ENCODE measurements around the gene B9D1. TPM values are rescaled to one million over a fixed set of nuclear protein-coding genes. Genes with fewer than 3 reads are reported as not detected.
A peak's percentile ranks its signal among the peaks of the same experiment; 100 is the strongest.

The B9D1 gene
- total and polyA plus RNA-seq, 4 donors: 23.5 to 47.9 (median 26.0) TPM

DNA sequence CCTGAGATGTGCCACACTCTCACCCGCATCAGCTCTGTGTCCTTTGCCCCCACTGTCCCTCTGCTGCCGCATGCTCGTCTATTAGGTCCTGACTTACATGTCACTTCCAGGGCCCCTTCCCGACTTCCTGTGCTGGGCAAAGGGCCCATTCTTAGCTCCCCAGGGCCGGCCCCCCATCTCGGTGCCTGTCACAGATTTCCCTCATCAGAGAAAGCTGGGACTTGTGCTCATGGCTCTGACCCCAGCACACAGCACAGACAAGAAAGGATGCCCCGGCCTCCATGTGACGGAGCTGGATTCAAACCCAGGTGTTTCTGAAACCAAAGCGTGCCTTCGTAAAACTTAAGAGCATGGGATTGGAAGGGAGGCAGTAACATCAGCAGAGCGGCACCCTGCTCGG, 9.9 kb upstream of the B9D1 start:
- H3K4me3 ChIP-seq: no peak overlapping the region
- no peak for DNase-seq
- TF ChIP-seq, protein P1, sequence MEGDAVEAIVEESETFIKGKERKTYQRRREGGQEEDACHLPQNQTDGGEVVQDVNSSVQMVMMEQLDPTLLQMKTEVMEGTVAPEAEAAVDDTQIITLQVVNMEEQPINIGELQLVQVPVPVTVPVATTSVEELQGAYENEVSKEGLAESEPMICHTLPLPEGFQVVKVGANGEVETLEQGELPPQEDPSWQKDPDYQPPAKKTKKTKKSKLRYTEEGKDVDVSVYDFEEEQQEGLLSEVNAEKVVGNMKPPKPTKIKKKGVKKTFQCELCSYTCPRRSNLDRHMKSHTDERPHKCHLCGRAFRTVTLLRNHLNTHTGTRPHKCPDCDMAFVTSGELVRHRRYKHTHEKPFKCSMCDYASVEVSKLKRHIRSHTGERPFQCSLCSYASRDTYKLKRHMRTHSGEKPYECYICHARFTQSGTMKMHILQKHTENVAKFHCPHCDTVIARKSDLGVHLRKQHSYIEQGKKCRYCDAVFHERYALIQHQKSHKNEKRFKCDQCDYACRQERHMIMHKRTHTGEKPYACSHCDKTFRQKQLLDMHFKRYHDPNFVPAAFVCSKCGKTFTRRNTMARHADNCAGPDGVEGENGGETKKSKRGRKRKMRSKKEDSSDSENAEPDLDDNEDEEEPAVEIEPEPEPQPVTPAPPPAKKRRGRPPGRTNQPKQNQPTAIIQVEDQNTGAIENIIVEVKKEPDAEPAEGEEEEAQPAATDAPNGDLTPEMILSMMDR (IDR thresholded peaks at IDR 0.05; ENCODE audit: control extremely low read depth, extremely low read depth): no peak

DNA sequence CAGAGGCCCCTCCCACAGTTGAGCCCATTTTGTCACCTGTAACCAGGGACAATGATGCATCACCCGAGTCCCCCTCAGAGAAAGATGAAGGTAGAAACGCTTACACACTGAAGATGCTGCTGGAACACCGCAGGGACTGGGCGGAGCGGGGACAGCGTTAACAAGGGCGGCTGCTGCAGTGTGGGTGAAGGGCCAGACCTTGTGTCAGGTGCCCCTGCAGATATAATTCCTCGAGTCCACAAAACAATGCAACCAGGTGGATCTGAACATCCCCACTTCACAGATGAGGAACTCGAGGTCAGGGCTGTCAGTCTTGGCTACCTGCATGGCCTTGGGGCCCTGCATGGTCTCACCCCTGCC, 9.5 kb upstream of the B9D1 start:
- no peak overlapping the region for H3K4me3 ChIP-seq
- H3K9me3 ChIP-seq (ENCODE audit: control insufficient read depth in 4 of 4, insufficient read depth in 3 of 4, low read length in 3 of 4): no peaks in the 10 kb centered on the region
- no peak overlapping the region for H3K9ac ChIP-seq (ENCODE audit: insufficient read depth in 1 of 2, low read length in 2 of 2)
- TF ChIP-seq, protein P1 (IDR thresholded peaks at IDR 0.05; ENCODE audit: control extremely low read depth, extremely low read depth): no peak
- peaks cover 0 to 20% (median 13%) of the 10 kb centered on the region in 5 donors for H3K4me1 ChIP-seq (ENCODE audit: control insufficient read depth in 5 of 5, insufficient read depth in 5 of 5, low read length in 5 of 5)
- no peaks in the 10 kb centered on the region for H3K36me3 ChIP-seq (ENCODE audit: control insufficient read depth in 4 of 4, insufficient read depth in 4 of 4, low read length in 4 of 4)
- 77 to 81% methylated on average over 9 of the region's 9 CpGs for WGBS, 2 donors
- no peak for DNase-seq
- H3K27ac ChIP-seq (ENCODE audit: low read depth in 1 of 2, low read length in 1 of 2): no peak overlapping the region
- no peaks in the 10 kb centered on the region for H3K27me3 ChIP-seq (ENCODE audit: control insufficient read depth in 3 of 3, insufficient read depth in 3 of 3, low read length in 2 of 3)
- no peak for ATAC-seq (ENCODE audit: insufficient read depth, low FRiP score)

More for the DNA sequence above, 9.9 kb upstream of the B9D1 start:
- Histone ChIP-seq H3K9me3 (ENCODE audit: control insufficient read depth in 4 of 4, insufficient read depth in 3 of 4, low read length in 3 of 4) (no peaks in the 10 kb centered on the region), H3K4me1 (ENCODE audit: control insufficient read depth in 5 of 5, insufficient read depth in 5 of 5, low read length in 5 of 5) (peaks cover 0 to 23% (median 17%) of the 10 kb centered on the region in 5 donors), H3K27me3 (ENCODE audit: control insufficient read depth in 3 of 3, insufficient read depth in 3 of 3, low read length in 2 of 3) (no peaks in the 10 kb centered on the region), H3K9ac (ENCODE audit: insufficient read depth in 1 of 2, low read length in 2 of 2) (no peak overlapping the region), H3K36me3 (ENCODE audit: control insufficient read depth in 4 of 4, insufficient read depth in 4 of 4, low read length in 4 of 4) (no peaks in the 10 kb centered on the region), H3K27ac (ENCODE audit: low read depth in 1 of 2, low read length in 1 of 2) (no peak overlapping the region)
- 71 to 79% methylated on average over 12 of the region's 12 CpGs for WGBS, 2 donors
- ATAC-seq (ENCODE audit: insufficient read depth, low FRiP score): no peak

DNA sequence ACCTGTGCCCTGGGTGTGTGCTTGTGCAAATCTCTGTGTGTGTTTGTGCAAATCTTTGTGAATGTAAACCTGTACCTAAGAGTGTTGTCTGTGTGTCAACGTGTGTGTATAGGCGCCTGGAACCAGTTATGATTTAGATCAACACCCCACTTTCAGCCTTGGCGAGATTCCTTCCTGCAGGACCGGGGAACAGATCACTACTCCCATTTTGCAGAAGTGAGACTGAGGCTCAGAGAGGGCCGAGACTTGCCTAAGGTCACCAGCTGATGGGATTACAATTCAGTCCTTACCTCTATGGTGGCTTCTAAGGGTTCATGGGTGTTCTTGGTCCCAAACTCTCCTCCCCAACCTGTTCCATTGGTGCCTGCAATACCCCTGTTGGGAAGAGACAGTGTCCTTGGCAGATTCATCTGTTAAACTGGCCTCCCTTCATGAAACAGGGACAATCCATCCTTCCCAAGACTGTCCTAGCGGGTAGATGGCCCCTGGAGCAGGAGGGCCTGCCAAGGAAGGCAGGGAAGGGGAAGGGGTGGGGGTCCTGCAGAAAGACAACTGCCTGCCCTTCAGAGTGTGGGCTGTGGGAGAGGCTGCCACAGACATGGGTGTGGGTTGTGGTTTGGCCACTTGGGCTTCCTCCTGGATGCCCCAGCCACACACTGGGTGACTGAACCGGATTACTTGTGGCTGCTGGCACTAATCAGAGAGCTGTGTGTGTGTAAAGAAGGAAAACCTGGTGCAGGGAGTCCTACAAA, 8.9 kb upstream of the B9D1 start:
- peak overlapping the region in 1 of 2 donors; percentile 37 for H3K27ac ChIP-seq (ENCODE audit: low read depth in 1 of 2, low read length in 1 of 2)

More for the DNA sequence above, 8.9 kb upstream of the B9D1 start:
- DNase-seq (no peak), ATAC-seq (ENCODE audit: insufficient read depth, low FRiP score) (no peak)
- Histone ChIP-seq H3K9ac (ENCODE audit: insufficient read depth in 1 of 2, low read length in 2 of 2) (no peak overlapping the region), H3K9me3 (ENCODE audit: control insufficient read depth in 4 of 4, insufficient read depth in 3 of 4, low read length in 3 of 4) (no peaks in the 10 kb centered on the region), H3K4me3 (no peak overlapping the region), H3K27me3 (ENCODE audit: control insufficient read depth in 3 of 3, insufficient read depth in 3 of 3, low read length in 2 of 3) (no peaks in the 10 kb centered on the region), H3K36me3 (ENCODE audit: control insufficient read depth in 4 of 4, insufficient read depth in 4 of 4, low read length in 4 of 4) (no peaks in the 10 kb centered on the region), H3K4me1 (ENCODE audit: control insufficient read depth in 5 of 5, insufficient read depth in 5 of 5, low read length in 5 of 5) (peaks cover 0 to 20% (median 10%) of the 10 kb centered on the region in 5 donors)
- TF ChIP-seq, protein P1 (IDR thresholded peaks at IDR 0.05; ENCODE audit: control extremely low read depth, extremely low read depth): no peak
- WGBS, 2 donors: 73% methylated on average over 7 of the region's 7 CpGs
